CD4-positive, alpha-beta T cell treated with Interleukin-15 for 4 hours (primary cell): Measurements from ENCODE around the gene CFAP74.

Source experiments
- DNase-seq: peaks from one replicate; pipeline ENCODE4 v3.0.0-alpha.2; 2020; ENCODE audit warnings: low spot score

The CFAP74 gene

DNA sequence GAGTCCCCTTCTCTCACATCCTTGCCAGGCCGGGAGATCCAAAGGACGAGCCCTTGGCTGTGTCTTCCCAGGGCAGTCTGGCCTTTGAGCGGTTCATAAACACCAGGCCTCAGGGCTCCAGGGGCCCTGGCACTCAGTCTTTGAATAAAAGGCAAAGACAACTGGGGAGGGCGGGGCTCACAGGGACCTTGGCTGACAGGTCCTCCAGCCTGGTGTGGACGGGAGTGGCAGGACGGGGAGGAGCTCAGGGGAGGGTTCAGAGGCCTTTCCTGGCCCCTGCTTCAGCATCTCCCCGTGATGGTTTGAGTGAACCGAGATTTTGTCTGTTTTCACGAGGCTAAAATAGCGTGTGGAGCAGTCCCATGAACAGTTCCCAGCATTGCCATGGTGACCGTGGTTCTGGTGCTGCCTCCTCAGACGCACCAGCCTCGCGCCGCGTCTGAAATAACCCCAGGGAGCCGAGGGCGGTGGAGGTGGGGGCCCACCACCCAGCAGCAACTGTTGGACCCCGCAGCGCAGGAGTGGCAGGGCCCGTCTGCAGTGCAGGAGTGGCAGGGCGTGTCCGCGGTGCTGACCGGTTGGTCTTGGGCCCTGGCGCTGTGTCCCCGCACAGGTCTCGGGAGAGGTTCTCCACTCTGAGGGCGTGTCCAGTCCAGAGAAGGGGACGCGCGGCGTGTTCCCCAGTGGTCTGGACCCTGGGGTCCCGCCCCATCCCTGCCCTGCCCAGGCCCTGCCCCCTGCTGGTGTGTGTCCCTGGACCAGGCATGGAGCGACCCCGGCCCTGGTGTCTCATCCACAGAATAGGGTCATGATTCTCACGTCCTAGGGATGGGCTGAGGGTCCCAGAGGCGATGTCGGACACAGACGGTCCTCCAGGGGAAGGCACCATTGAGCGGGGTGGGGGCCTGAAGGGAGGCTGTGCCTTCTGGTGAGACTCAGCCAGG is 39.5 kb upstream of the CFAP74 start:
- DNase-seq: no peak

DNA sequence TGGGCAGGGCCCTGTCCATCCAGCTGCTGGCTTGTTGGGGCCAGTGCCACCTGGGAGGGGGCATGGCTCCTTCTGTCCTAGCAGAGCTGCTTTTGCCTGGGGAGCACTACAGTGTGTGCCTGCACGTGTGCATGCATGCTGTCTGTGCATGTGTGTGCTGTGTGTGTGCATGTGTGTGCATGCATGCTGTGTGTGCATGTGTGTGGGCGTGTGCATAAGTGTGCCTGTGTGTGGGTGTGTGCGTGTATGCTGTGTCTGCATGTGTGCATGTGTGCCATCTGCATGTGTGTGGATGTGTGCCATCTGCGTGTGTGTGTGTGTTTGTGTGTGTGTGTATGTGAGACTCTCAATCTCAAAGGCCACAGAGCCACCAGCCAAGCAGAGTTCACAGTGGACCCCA is 38.3 kb upstream of the CFAP74 start:
- no peak for DNase-seq

DNA sequence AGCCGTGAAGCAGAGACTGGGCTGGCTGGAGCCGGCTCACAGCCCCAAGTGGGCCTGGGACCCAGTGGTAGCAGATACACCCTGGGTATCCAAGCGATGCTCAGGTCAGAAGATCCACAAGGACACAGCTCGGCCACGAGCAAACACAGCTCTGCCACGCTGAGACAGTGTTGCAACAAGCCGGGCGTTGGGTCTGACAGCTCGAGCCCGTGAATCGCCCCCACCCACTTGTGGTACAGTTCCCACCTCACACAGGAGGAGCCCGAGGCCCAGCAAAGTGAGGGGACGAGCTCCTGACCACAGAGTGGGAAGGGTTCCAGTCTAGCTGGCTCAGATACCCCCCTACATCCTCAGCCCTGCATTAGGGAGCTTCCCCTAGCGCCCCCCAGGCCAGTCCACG is 37.7 kb upstream of the CFAP74 start:
- DNase-seq: no peak

DNA sequence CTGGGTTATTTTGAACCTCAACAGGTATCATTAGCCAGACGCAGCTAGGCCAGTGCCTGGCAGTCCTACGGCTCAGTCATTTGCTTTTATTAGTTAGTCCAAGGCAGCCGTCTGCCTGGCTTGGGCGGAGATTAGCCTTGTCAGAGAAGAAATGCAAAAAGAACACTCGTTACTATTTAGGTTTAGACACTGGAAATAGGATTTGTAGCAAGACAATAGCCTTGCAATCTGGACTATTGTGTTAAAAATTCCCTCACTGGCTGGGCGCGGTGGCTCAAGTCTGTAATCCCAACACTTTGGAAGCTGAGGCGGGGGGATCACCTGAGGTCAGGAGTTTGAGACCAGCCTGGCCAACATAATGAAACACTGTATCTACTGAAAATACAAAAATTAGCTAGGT is 35.7 kb upstream of the CFAP74 start:
- DNase-seq: no peak

DNA sequence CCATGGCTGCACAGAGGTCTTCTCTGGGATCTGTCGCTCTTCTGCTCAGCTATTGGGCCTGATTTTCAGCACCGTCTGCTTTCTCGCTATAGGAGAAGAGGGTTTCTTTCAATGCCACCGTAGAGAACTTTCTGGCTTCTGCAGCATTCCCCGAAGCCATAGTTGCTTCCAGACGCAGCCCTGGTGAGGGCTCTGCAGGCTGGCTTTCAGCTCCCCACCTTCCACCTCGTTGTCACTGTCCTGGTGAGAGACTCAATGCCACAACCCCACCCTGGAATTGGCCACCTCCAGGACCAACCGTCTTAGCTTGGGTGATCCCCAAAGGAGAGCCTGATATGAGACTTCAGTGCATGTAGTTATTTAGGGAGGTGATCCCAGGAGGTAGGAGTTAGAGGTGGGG is 34.6 kb upstream of the CFAP74 start:
- no peak for DNase-seq

GRCh38 chr1:2037314-2037979 is 33.9 kb upstream of the CFAP74 start:
- no peak for DNase-seq

- DNase-seq: no peak
These were observed 32.7 kb upstream of the CFAP74 start for GRCh38 chr1:2036287-2036686.

- DNase-seq: no peak
These were observed 29.6 kb upstream of the CFAP74 start for GRCh38 chr1:2033165-2033564.

DNA sequence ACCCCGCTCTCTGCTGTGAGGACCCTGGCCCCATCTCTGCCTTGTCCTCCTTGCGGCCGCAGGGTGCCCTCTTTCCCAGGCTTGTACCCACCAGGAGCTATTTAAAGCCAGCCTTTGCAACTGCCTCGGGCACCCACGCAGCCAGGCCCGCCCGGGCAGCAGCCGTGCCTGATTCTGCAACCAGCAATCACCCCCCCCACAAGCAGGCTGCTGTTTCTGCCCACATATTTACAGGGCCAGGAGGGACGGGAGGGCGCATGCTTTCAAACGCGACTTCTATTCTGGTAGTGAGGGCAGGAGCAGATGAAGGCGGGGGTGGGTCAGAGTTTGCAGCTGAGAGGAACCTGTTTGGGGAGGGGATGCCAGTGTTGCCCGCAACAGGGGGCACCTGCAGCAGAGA is 29.2 kb upstream of the CFAP74 start:
- no peak for DNase-seq

- DNase-seq: no peak
These were observed 28.3 kb upstream of the CFAP74 start for GRCh38 chr1:2031546-2032540.

- DNase-seq: no peak
These were observed 26.7 kb upstream of the CFAP74 start for GRCh38 chr1:2030076-2030871.

DNA sequence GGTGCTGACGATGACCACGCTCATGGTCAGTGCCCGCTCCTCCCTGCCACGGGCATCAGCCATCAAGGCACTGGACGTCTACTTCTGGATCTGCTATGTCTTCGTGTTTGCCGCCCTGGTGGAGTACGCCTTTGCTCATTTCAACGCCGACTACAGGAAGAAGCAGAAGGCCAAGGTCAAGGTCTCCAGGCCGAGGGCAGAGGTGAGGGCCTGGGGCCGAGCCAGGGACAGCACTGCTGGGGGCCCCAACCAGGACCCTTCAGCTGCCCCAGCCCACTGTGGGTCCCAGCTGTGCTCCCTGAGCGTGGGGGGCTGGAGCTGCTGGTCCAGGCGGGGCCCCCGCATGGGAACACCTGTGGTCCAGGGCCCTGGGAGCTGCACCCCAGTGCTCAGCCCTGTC is 26.0 kb upstream of the CFAP74 start:
- no peak for DNase-seq

DNA sequence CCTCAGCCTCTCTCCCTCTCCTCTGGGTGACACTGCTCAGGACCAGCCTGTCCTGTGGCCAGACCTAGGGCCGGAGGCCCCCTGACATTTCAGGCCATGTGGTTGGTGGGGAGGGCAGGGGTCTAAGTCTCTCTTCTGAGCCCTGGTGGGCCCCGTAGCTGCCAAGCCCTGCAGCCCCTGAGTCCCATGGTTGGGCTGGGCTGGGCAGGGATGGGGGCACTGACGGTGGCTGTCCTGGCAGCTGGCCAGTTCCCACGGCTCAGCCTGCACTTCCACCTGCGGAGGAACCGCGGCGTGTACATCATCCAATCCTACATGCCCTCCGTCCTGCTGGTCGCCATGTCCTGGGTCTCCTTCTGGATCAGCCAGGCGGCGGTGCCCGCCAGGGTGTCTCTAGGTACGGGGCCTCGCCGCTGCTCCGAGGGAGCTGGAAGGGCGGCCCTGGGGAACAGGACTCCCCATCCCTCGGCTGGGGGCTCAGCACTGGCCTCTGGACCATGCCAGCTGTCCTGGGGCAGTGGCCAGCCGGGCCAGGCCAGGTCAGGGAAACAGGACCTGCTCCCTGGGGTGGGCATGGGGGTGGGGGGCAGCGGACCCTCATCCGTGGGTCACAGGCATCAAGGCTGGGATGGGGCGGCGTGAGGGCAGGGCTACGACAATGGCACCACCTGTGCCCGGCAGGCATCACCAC is 25.4 kb upstream of the CFAP74 start:
- no peak for DNase-seq

- DNase-seq: no peak
These were observed 24.5 kb upstream of the CFAP74 start for GRCh38 chr1:2027961-2028583.

DNA sequence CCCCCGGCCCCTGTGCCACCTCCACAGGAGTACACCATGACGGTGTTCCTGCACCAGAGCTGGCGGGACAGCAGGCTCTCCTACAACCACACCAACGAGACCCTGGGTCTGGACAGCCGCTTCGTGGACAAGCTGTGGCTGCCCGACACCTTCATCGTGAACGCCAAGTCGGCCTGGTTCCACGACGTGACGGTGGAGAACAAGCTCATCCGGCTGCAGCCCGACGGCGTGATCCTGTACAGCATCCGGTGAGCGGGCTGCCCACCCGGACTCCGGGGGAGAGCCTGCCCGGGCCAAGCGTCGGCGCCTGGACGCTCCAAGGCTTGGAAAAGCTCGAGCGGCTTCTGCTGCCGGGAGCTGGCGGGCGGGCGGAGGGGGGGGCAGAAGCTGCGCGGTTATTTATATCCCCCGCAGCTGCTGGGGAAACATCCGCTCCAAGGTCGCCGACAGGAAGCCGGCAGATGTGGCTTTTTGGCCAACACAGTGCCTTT is 21.9 kb upstream of the CFAP74 start:
- DNase-seq: no peak

GRCh38 chr1:2024887-2025286 is 21.3 kb upstream of the CFAP74 start:
- no peak for DNase-seq

DNA sequence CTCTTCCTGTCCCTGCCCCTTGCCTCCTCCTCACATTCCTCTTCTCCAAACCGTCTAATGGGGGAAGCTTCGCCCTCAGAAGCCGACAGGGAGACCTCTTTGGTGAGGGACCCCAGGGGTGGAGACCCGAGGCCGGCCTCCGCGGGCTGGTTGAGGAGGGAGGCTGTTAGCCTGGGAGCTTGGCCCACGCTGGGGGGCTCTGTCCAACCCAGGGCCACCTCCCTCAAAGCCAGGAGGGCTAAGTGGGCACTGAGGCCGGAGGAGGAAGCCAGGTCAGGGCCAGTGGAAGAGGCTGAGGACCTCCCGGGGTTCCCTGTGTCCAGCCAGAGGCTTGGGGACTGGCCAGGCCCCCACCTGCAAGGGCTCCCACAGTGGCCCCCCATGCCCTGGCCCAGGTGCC is 20.9 kb upstream of the CFAP74 start:
- no peak for DNase-seq

DNA sequence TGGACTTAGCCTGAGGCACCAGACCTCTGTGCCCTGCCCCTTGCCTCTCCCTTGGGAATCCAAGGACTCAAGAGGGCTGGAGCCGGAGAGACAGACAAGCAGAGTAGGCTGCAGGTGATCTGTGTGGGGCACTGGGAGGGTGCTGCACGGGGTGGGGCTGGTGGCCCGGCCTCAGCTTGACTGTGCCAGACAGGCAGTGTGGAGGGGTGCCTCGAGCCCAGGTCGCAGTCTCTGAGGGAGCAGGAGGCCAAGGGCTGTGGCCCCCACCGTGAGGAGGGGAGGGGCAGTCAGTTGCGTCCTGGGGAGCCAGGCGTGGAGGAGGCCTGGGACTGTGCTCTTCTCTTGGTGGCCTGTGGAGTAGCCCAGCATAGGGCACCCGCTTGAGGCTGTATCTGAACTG is 19.6 kb upstream of the CFAP74 start:
- DNase-seq: no peak

DNA sequence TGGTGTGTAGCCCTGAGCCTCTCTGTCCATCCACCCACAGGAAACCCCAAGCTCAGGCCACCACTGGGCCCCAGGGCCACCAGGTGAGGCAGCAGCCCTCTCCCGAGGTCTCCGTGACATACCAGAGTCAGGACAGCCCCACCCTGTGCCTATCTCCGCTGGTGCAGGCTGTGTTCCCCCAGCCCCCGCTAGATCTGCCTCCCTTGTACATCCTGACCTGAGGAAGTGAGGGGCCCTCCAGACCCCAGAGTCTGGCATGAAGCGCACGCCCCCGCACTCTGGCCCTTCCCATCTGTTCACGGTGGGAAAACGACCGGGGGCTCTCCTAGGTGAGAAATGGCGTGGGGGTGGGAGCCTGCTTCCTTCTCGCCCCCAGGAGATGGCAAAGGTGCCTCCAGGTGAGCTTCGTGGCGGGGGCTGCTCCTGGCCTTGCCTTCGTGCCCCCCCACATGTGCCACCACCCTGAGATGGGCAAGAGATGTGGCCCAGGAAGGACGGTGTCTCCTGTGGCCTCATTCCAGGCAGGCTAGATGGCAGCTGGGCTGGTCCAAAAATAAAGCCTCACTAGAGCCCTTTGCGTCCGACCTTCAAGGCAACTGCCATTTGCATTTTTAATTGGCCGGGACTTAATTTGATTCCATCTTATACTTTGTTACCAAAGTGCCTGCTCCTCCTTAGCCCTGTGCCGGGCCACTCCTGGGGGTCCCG is 18.6 kb upstream of the CFAP74 start:
- DNase-seq: no peak

- no peak for DNase-seq
These were observed 18.0 kb upstream of the CFAP74 start for GRCh38 chr1:2021550-2021949.
